ENCODE data around the gene EYA2. TPM values are rescaled to one million over a fixed set of nuclear protein-coding genes. Genes with fewer than 3 reads are reported as not detected.

Gene EYA2
- total and polyA plus RNA-seq, 2 donors from 2014 or later: 2.6 to 7.9 TPM

- DNase-seq: no peak
- TF ChIP-seq CTCF (IDR thresholded peaks at IDR 0.05; ENCODE audit: borderline replicate concordance, extremely low read depth, insufficient read depth): no peak
- H3K27ac ChIP-seq (ENCODE audit: low read depth in 2 of 2, low read length in 2 of 2): no peak overlapping the region
- FAIRE-seq: no peak
- H3K4me3 ChIP-seq (ENCODE audit: low read length in 3 of 3): no peak overlapping the region
- peaks cover 0 to 6% (median 4%) of the 10 kb centered on the region in 3 donors for H3K4me1 ChIP-seq (ENCODE audit: control insufficient read depth in 2 of 3, insufficient read depth in 2 of 3, low read depth in 1 of 3, low read length in 3 of 3)
- H3K9ac ChIP-seq (ENCODE audit: low read length in 3 of 3): no peak overlapping the region
- intact Hi-C loops (cut with DNase I): no loop called here
- H3K36me3 ChIP-seq (ENCODE audit: control insufficient read depth in 2 of 3, insufficient read depth in 3 of 3, low read length in 3 of 3): no peaks in the 10 kb centered on the region
- no peaks in the 10 kb centered on the region for H3K27me3 ChIP-seq (ENCODE audit: control insufficient read depth, insufficient read depth, low read length)
- H3K9me3 ChIP-seq (ENCODE audit: control insufficient read depth in 2 of 3, insufficient read depth in 1 of 3, low read length in 3 of 3): no peaks in the 10 kb centered on the region
Measured at GRCh38 chr20:47122560-47122959, 227.9 kb downstream of the EYA2 start.

- H3K4me3 ChIP-seq (ENCODE audit: low read length in 3 of 3): no peak overlapping the region
- no peak for FAIRE-seq
- no peak overlapping the region for H3K9ac ChIP-seq (ENCODE audit: low read length in 3 of 3)
- no peak for TF ChIP-seq CTCF (IDR thresholded peaks at IDR 0.05; ENCODE audit: borderline replicate concordance, extremely low read depth, insufficient read depth)
- peak overlapping the region in 1 of 2 donors; percentile 63 for H3K27ac ChIP-seq (ENCODE audit: low read depth in 2 of 2, low read length in 2 of 2)
- no peaks in the 10 kb centered on the region for H3K27me3 ChIP-seq (ENCODE audit: control insufficient read depth, insufficient read depth, low read length)
- intact Hi-C loops (cut with DNase I): no loop called here
- H3K9me3 ChIP-seq (ENCODE audit: control insufficient read depth in 2 of 3, insufficient read depth in 1 of 3, low read length in 3 of 3): no peaks in the 10 kb centered on the region
- no peak for DNase-seq
- no peaks in the 10 kb centered on the region for H3K36me3 ChIP-seq (ENCODE audit: control insufficient read depth in 2 of 3, insufficient read depth in 3 of 3, low read length in 3 of 3)
- H3K4me1 ChIP-seq (ENCODE audit: control insufficient read depth in 2 of 3, insufficient read depth in 2 of 3, low read depth in 1 of 3, low read length in 3 of 3): peaks cover 0 to 6% (median 4%) of the 10 kb centered on the region in 3 donors
Measured at GRCh38 chr20:47124181-47124717, 229.6 kb downstream of the EYA2 start.

GRCh38 chr20:47125508-47125757, 230.8 kb downstream of the EYA2 start:
- intact Hi-C loops (cut with DNase I): no loop called here
- DNase-seq (peak in 2 of 5 donors; percentile 32 to 71), FAIRE-seq (no peak)
- Histone ChIP-seq H3K9ac (ENCODE audit: low read length in 3 of 3) (no peak overlapping the region), H3K27me3 (ENCODE audit: control insufficient read depth, insufficient read depth, low read length) (no peaks in the 10 kb centered on the region), H3K27ac (ENCODE audit: low read depth in 2 of 2, low read length in 2 of 2) (peak overlapping the region in 1 of 2 donors; percentile 5), H3K4me3 (ENCODE audit: low read length in 3 of 3) (no peak overlapping the region), H3K36me3 (ENCODE audit: control insufficient read depth in 2 of 3, insufficient read depth in 3 of 3, low read length in 3 of 3) (no peaks in the 10 kb centered on the region), H3K4me1 (ENCODE audit: control insufficient read depth in 2 of 3, insufficient read depth in 2 of 3, low read depth in 1 of 3, low read length in 3 of 3) (peaks cover 0 to 6% (median 4%) of the 10 kb centered on the region in 3 donors), H3K9me3 (ENCODE audit: control insufficient read depth in 2 of 3, insufficient read depth in 1 of 3, low read length in 3 of 3) (no peaks in the 10 kb centered on the region)
- no peak for TF ChIP-seq CTCF (IDR thresholded peaks at IDR 0.05; ENCODE audit: borderline replicate concordance, extremely low read depth, insufficient read depth)

Measured in kidney (tissue), 14 donors.